K562 (cell line): ENCODE results near the gene GPHA2.

ENCODE experiments used
- ADNP ChIP-seq: fragments of 200-800 bp; sonication (Bioruptor generic); IDR thresholded peaks from 2 replicates; pipeline ENCODE4 v1.6.1; 2016; ENCODE audit warnings: missing genetic modification characterization, missing compliant biosample characterization
- CBX3 ChIP-seq, 2 experiments: IDR thresholded peaks; 1 replicate in 1 of 2; 2 replicates in 1 of 2; pipeline ENCODE4 v1.6.1; 2012; ENCODE audit warnings: inconsistent platforms in 2 of 2, low read length in 2 of 2, borderline replicate concordance in 1 of 2, control low read depth in 1 of 2
- GABPA ChIP-seq: fragments of 200-800 bp; sonication (Bioruptor generic); conservative IDR thresholded peaks from 2 replicates; pipeline ENCODE4 v1.6.1; 2016; ENCODE audit warnings: low read depth, missing genetic modification characterization, missing compliant biosample characterization
- HCFC1 ChIP-seq: IDR thresholded peaks from 2 replicates; pipeline ENCODE4 v1.6.1; 2012; ENCODE audit warnings: low read depth, low read length, improper control_type of control experiment
- HEY1 ChIP-seq: fragments of 250-450 bp; sonication (Bioruptor Pico); IDR thresholded peaks from 2 replicates; pipeline ENCODE4 v1.5.0; 2020; ENCODE audit warnings: mild to moderate bottlenecking, moderate library complexity, borderline replicate concordance
- MYC ChIP-seq, 2 experiments: fragments of 250-450 bp in 1 of 2; sonication (Bioruptor Pico) in 1 of 2; IDR thresholded peaks; 2 replicates each; pipeline versions ENCODE4 v1.5.1 to v1.6.1; 2012 to 2021; ENCODE audit warnings: low read depth in 2 of 2, borderline replicate concordance in 1 of 2, improper control_type of control experiment in 1 of 2, low read length in 1 of 2, mild to moderate bottlenecking in 1 of 2, moderate library complexity in 1 of 2
- RBM25 ChIP-seq: fragments of 200-400 bp; formaldehyde crosslinking; IDR thresholded peaks from 2 replicates; pipeline ENCODE4 v1.6.1; 2018; ENCODE audit warnings: low read length, low read depth, moderate library complexity; ENCODE audit not compliant: severe bottlenecking
- TF ChIP-seq, protein P1 (sequence below), 3 experiments: IDR thresholded peaks in 2 of 3; conservative IDR thresholded peaks in 1 of 3; 2 replicates each; pipeline ENCODE4 v1.5.1; 2011 to 2012; ENCODE audit warnings: low read length in 3 of 3, mild to moderate bottlenecking in 3 of 3, control low read depth in 2 of 3, improper control_type of control experiment in 1 of 3, inconsistent platforms in 1 of 3, low read depth in 1 of 3, mixed read lengths in 1 of 3, moderate library complexity in 1 of 3; ENCODE audit not compliant: insufficient read depth in 2 of 3
- TF ChIP-seq, protein P2 (sequence below), 3 experiments: fragments of 200-800 bp in 1 of 3; fragments of 250-450 bp in 1 of 3; fragments of 450-650 bp in 1 of 3; sonication (Bioruptor Pico) in 1 of 3; sonication (Bioruptor generic) in 1 of 3; formaldehyde crosslinking in 1 of 3; IDR thresholded peaks; 2 replicates each; pipeline versions ENCODE4 v1.6.1 to v1.8.0; 2016 to 2022; ENCODE audit warnings: mild to moderate bottlenecking in 2 of 3, missing genetic modification characterization in 2 of 3, missing compliant biosample characterization in 1 of 3, moderate library complexity in 1 of 3

DNA sequence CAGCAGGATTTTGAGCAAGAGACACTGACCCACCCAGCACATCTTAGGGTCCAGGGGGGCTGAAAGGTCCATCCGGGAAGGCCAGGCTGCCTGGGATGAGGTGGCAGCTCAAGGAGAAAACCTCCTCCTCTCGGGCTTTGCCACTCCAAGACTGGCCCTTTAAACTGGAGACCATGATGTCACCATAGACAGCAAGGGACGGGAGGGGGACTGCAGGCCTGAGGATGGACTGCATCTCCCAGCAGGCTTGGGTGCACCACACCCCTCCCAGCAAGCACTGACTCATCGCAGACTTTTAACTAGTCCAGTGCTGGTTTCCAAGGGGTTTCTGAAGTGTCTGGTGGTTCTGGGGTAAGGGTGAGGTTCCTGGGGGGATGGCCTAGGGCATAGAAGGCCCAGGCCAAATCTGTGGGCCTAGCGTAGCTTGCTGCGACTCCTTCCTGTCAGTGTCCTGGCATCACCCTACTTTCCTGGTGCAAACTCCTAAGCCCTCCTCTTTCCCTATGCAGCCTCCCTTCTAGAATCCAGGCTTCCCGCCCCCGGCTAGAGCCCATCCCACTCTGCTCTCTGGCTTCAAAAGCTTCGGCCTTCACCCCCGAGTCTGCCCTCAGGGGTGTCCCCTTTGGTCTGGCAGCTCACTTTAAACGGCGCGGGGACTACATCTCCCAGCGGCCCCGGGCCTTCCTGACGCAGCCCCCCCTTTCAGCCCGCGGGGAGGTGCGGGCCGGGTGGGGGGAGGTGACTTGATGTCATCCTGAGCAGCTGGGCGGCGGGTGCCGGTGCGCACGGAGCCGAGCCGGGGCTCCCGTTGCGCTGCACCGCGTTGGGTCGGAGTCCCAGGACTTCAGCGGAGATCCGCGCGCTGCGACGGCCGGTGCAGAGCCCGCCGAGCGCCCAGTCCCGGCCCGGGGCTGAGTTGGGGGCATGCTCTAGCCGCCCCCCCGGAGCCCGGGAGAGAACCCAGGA, 11.5 kb downstream of the GPHA2 start, which contains the start of gene PPP2R5B:
- TF ChIP-seq CBX3 (IDR thresholded peaks at IDR 0.05; ENCODE audit: borderline replicate concordance in 1 of 2, low read length in 2 of 2) (no peak; a peak in 1 of 3 replicates), MYC (IDR thresholded peaks at IDR 0.05; ENCODE audit: low read depth, low read length) (peak; percentile 41), MYC (CRISPR knock-in tag; IDR thresholded peaks at IDR 0.05; ENCODE audit: borderline replicate concordance, low read depth) (peak; percentile 74; the same call in 1 of the 2 replicates), GABPA (tag) (peak; percentile 84), ADNP (tag) (no peak), RBM25 (no peak), HEY1 (CRISPR knock-in tag) (no peak), HCFC1 (peak; percentile 94)
- TF ChIP-seq, protein P1, sequence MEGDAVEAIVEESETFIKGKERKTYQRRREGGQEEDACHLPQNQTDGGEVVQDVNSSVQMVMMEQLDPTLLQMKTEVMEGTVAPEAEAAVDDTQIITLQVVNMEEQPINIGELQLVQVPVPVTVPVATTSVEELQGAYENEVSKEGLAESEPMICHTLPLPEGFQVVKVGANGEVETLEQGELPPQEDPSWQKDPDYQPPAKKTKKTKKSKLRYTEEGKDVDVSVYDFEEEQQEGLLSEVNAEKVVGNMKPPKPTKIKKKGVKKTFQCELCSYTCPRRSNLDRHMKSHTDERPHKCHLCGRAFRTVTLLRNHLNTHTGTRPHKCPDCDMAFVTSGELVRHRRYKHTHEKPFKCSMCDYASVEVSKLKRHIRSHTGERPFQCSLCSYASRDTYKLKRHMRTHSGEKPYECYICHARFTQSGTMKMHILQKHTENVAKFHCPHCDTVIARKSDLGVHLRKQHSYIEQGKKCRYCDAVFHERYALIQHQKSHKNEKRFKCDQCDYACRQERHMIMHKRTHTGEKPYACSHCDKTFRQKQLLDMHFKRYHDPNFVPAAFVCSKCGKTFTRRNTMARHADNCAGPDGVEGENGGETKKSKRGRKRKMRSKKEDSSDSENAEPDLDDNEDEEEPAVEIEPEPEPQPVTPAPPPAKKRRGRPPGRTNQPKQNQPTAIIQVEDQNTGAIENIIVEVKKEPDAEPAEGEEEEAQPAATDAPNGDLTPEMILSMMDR (IDR thresholded peaks at IDR 0.05 in 2 of 3, conservative IDR thresholded peaks at IDR 0.05 in 1 of 3; ENCODE audit: insufficient read depth in 2 of 3, low read depth in 1 of 3, low read length in 3 of 3): peak in 1 of 3 experiments; percentile 17; a peak in 1 of 6 replicates
- TF ChIP-seq, protein P2, sequence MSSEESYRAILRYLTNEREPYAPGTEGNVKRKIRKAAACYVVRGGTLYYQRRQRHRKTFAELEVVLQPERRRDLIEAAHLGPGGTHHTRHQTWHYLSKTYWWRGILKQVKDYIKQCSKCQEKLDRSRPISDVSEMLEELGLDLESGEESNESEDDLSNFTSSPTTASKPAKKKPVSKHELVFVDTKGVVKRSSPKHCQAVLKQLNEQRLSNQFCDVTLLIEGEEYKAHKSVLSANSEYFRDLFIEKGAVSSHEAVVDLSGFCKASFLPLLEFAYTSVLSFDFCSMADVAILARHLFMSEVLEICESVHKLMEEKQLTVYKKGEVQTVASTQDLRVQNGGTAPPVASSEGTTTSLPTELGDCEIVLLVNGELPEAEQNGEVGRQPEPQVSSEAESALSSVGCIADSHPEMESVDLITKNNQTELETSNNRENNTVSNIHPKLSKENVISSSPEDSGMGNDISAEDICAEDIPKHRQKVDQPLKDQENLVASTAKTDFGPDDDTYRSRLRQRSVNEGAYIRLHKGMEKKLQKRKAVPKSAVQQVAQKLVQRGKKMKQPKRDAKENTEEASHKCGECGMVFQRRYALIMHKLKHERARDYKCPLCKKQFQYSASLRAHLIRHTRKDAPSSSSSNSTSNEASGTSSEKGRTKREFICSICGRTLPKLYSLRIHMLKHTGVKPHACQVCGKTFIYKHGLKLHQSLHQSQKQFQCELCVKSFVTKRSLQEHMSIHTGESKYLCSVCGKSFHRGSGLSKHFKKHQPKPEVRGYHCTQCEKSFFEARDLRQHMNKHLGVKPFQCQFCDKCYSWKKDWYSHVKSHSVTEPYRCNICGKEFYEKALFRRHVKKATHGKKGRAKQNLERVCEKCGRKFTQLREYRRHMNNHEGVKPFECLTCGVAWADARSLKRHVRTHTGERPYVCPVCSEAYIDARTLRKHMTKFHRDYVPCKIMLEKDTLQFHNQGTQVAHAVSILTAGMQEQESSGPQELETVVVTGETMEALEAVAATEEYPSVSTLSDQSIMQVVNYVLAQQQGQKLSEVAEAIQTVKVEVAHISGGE (CRISPR knock-in tag; IDR thresholded peaks at IDR 0.05): peak in 1 of 3 experiments; percentile 74; a peak in 2 of 6 replicates
